SK-N-SH (cell line): ENCODE results near the gene SERPINA12. TPM values are rescaled to one million over a fixed set of nuclear protein-coding genes. Genes with fewer than 3 reads are reported as not detected.

ENCODE experiments used
- CTCF ChIA-PET: fragments of 300-600, 350-600 bp; formaldehyde crosslinking; extraction: SDS; loops from one replicate; lab custom pipeline; 2021; lab: Yijun Ruan, JAX
- POLR2A ChIA-PET: fragments of 350-600 bp; sonication (Branson Sonifier 250); formaldehyde crosslinking; extraction: SDS; loops from one replicate; lab custom pipeline; 2020; ENCODE audit warnings: antibody characterized with exemption, inconsistent platforms; lab: Yijun Ruan, JAX
- DNase-seq: peaks from one replicate; pipeline ENCODE4 v3.0.0; 2012
- H2AFZ ChIP-seq: fragments of 200-600 bp; sonication (generic); 2 replicates; pipeline ENCODE4 v1.8.1; 2016; ENCODE audit warnings: antibody characterized with exemption, mild to moderate bottlenecking, low read depth
- H3F3A ChIP-seq: fragments of 200-600 bp; sonication (generic); replicated peaks from 2 replicates; pipeline ENCODE3; 2016; ENCODE audit warnings: antibody characterized with exemption, mild to moderate bottlenecking; ENCODE audit not compliant: insufficient read depth
- H3K27ac ChIP-seq, 2 experiments: fragments of 200-500 bp in 1 of 2; fragments of 200-600 bp in 1 of 2; sonication (Bioruptor generic) in 1 of 2; sonication (generic), shearing (Covaris generic) in 1 of 2; 2 replicates each; pipeline versions ENCODE4 v1.5.1 to v1.6.1; 2014 to 2016; ENCODE audit warnings: low read depth in 2 of 2, inconsistent platforms in 1 of 2, low read length in 1 of 2, mild to moderate bottlenecking in 1 of 2, mixed read lengths in 1 of 2
- H3K27me3 ChIP-seq: fragments of 200-600 bp; sonication (generic), shearing (Covaris generic); 2 replicates; pipeline ENCODE4 v1.6.1; 2016; ENCODE audit warnings: mixed run types; ENCODE audit not compliant: insufficient read depth
- H3K36me3 ChIP-seq, 2 experiments: fragments of 200-500 bp in 1 of 2; fragments of 200-600 bp in 1 of 2; sonication (Bioruptor generic) in 1 of 2; sonication (generic) in 1 of 2; replicated peaks in 1 of 2; 2 replicates each; pipeline versions ENCODE3 to v1.5.1; 2014 to 2016; ENCODE audit warnings: low read length in 1 of 2, mild to moderate bottlenecking in 1 of 2; ENCODE audit not compliant: insufficient read depth in 2 of 2, control insufficient read depth in 1 of 2
- H3K4me1 ChIP-seq, 2 experiments: fragments of 200-500 bp in 1 of 2; fragments of 200-600 bp in 1 of 2; sonication (Bioruptor generic) in 1 of 2; sonication (generic), shearing (Covaris generic) in 1 of 2; 2 replicates each; pipeline versions ENCODE4 v1.5.1 to v1.6.1; 2014 to 2016; ENCODE audit warnings: low read depth in 1 of 2, low read length in 1 of 2, mixed run types in 1 of 2; ENCODE audit not compliant: insufficient read depth in 2 of 2, control insufficient read depth in 1 of 2
- H3K4me2 ChIP-seq: fragments of 200-600 bp; sonication (generic), shearing (Covaris generic); 2 replicates; pipeline ENCODE4 v1.6.1; 2017; ENCODE audit warnings: mixed run types
- H3K4me3 ChIP-seq, 2 experiments: fragments of 200-500 bp in 1 of 2; fragments of 200-600 bp in 1 of 2; sonication (Bioruptor generic) in 1 of 2; sonication (generic), shearing (Covaris generic) in 1 of 2; 2 replicates each; pipeline versions ENCODE4 v1.5.1 to v1.8.1; 2014 to 2016; ENCODE audit warnings: low read depth in 2 of 2, inconsistent platforms in 1 of 2, low read length in 1 of 2, mild to moderate bottlenecking in 1 of 2, mixed read lengths in 1 of 2, moderate library complexity in 1 of 2
- H3K79me2 ChIP-seq: fragments of 200-600 bp; sonication (generic); 2 replicates; pipeline ENCODE4 v1.8.1; 2017; ENCODE audit warnings: mild to moderate bottlenecking; ENCODE audit not compliant: insufficient read depth
- H3K9ac ChIP-seq: fragments of 200-600 bp; sonication (generic); 2 replicates; pipeline ENCODE4 v1.6.1; 2017; ENCODE audit warnings: mixed run types
- H3K9me2 ChIP-seq: fragments of 200-600 bp; sonication (generic); 2 replicates; pipeline ENCODE4 v1.6.1; 2017; ENCODE audit warnings: mixed run types
- H3K9me3 ChIP-seq: fragments of 200-600 bp; sonication (generic); 2 replicates; pipeline ENCODE4 v1.6.1; 2017; ENCODE audit warnings: mixed run types, mild to moderate bottlenecking, moderate library complexity
- H4K20me1 ChIP-seq: fragments of 200-600 bp; sonication (generic); 2 replicates; pipeline ENCODE4 v1.6.1; 2017; ENCODE audit warnings: mild to moderate bottlenecking, mixed run types; ENCODE audit not compliant: insufficient read depth
- CHD2 ChIP-seq: fragments of 150-350 bp; IDR thresholded peaks from 2 replicates; pipeline ENCODE4 v1.6.1; 2018; ENCODE audit warnings: low read length; ENCODE audit not compliant: partially characterized antibody
- CTCF ChIP-seq: fragments of 200-600 bp; sonication (generic); IDR thresholded peaks from 2 replicates; pipeline ENCODE4 v1.6.1; 2017; ENCODE audit warnings: antibody characterized with exemption, mild to moderate bottlenecking, moderate library complexity
- EP300 ChIP-seq, 2 experiments: IDR thresholded peaks; 2 replicates each; pipeline versions ENCODE4 v1.4.0 to v1.6.1; 2012; ENCODE audit warnings: borderline replicate concordance in 1 of 2, low read depth in 1 of 2, low read length in 1 of 2
- GABPA ChIP-seq: IDR thresholded peaks from 2 replicates; pipeline ENCODE4 v1.4.0; 2012; ENCODE audit warnings: low read depth, mild to moderate bottlenecking
- NFIC ChIP-seq: IDR thresholded peaks from 2 replicates; pipeline ENCODE4 v1.4.0; 2012; ENCODE audit warnings: borderline replicate concordance
- PBX3 ChIP-seq: IDR thresholded peaks from 2 replicates; pipeline ENCODE4; 2012
- POLR2AphosphoS5 ChIP-seq: IDR thresholded peaks from 2 replicates; pipeline ENCODE4 v1.6.1; 2012; ENCODE audit warnings: low read depth, low read length
- RCOR1 ChIP-seq: fragments of 150-350 bp; IDR thresholded peaks from 2 replicates; pipeline ENCODE4 v1.6.1; 2017; ENCODE audit warnings: antibody characterized with exemption, low read length
- SIN3A ChIP-seq: IDR thresholded peaks from 2 replicates; pipeline ENCODE4 v1.6.1; 2012; ENCODE audit warnings: low read depth, mild to moderate bottlenecking, low read length, moderate library complexity, borderline replicate concordance
- SMC3 ChIP-seq: IDR thresholded peaks from 2 replicates; pipeline ENCODE4 v1.6.1; 2012; ENCODE audit warnings: low read depth, low read length, improper control_type of control experiment
- TCF12 ChIP-seq: IDR thresholded peaks from 2 replicates; pipeline ENCODE4 v1.4.0; 2012
- ZBTB33 ChIP-seq: IDR thresholded peaks from 2 replicates; pipeline ENCODE4 v1.4.0; 2012; ENCODE audit warnings: low read depth, borderline replicate concordance
- WGBS: methylation state at CpG from one replicate; pipeline ENCODE4 v1.1.6; 2017; ENCODE audit warnings: low lambda C conversion rate; 5-methylcytosine and 5-hydroxymethylcytosine counted together
- polyA plus RNA-seq, 3 experiments: library from polyadenylated mRNA; depleted of rRNA; stranded (reverse); fragments of >200 nt; gene quantifications; 2 replicates each; pipeline ENCODE4 v1.2.3, GENCODE V29; 2012

Gene SERPINA12
- polyA plus RNA-seq, 1 of the 3 experiments (the other 2 are of a cell fraction): not detected

GRCh38 chr14:94470311-94470710, 39.0 kb downstream of the SERPINA12 start (continued):
- no peak for TF ChIP-seq RCOR1
- no peak for TF ChIP-seq SIN3A

GRCh38 chr14:94469261-94469660, 40.0 kb downstream of the SERPINA12 start:
- no peaks in the 10 kb centered on the region for H4K20me1 ChIP-seq
- POLR2A ChIA-PET: no interaction called here
- CTCF ChIA-PET: interaction anchor here (2.6 kb wide), 1 partner anchor 17 kb away, joined by 7 read pairs; no protein-coding TSS in a partner anchor
- H3K4me3 ChIP-seq: no peak overlapping the region
- H3K4me1 ChIP-seq: no peaks in the 10 kb centered on the region
- no peaks in the 10 kb centered on the region for H3K9me3 ChIP-seq
- no peaks in the 10 kb centered on the region for H3K36me3 ChIP-seq
- H3K9me2 ChIP-seq: no peaks in the 10 kb centered on the region
- no peaks in the 10 kb centered on the region for H3K79me2 ChIP-seq
- no peak overlapping the region for H2AFZ ChIP-seq
- H3F3A ChIP-seq: no peaks in the 10 kb centered on the region
- H3K9ac ChIP-seq: no peak overlapping the region
- peaks cover 27% of the 10 kb centered on the region; the same call in 1 of the 2 replicates for H3K27me3 ChIP-seq
- no peak for DNase-seq
- H3K27ac ChIP-seq: no peak overlapping the region
- no peak overlapping the region for H3K4me2 ChIP-seq
- 37% methylated on average over 3 of the region's 3 CpGs for WGBS
- TF ChIP-seq SMC3: no peak
- no peak for TF ChIP-seq TCF12
- no peak for TF ChIP-seq CHD2
- no peak for TF ChIP-seq ZBTB33
- TF ChIP-seq GABPA: no peak
- no peak for TF ChIP-seq POLR2AphosphoS5
- no peak for TF ChIP-seq PBX3
- no peak for TF ChIP-seq SIN3A
- TF ChIP-seq CTCF: no peak
- TF ChIP-seq EP300 (IDR thresholded peaks at IDR 0.05; ENCODE audit: borderline replicate concordance in 1 of 2, low read depth in 1 of 2, low read length in 1 of 2): no peak
- TF ChIP-seq NFIC: no peak
